GM13976 (cell line): Measurements from ENCODE around the gene SEMA6A.

Experiments
- DNase-seq: peaks from one replicate; pipeline ENCODE4 v3.0.0; 2012; ENCODE audit warnings: low spot score
- CTCF ChIP-seq: IDR thresholded peaks from 2 replicates; pipeline ENCODE4 v1.5.1; 2012; ENCODE audit warnings: borderline replicate concordance, mild to moderate bottlenecking; ENCODE audit not compliant: insufficient read depth; ENCODE audit errors: extremely low read depth, missing control alignments, control extremely low read depth
- in situ Hi-C: fragments of 300-500 bp; cut with MboI; formaldehyde crosslinking; loops from one replicate; pipeline ENCODE4 v1.12.0; 2022; ENCODE audit warnings: low sequenced_read_pairs, mixed read lengths, inconsistent platforms; ENCODE audit not compliant: unreplicated experiment

The SEMA6A gene

GRCh38 chr5:116464144-116464708 lies 110.4 kb downstream of the SEMA6A start:
- in situ Hi-C loops, result no loop called here
- DNase-seq, result no peak
- no peak for TF ChIP-seq CTCF

DNA sequence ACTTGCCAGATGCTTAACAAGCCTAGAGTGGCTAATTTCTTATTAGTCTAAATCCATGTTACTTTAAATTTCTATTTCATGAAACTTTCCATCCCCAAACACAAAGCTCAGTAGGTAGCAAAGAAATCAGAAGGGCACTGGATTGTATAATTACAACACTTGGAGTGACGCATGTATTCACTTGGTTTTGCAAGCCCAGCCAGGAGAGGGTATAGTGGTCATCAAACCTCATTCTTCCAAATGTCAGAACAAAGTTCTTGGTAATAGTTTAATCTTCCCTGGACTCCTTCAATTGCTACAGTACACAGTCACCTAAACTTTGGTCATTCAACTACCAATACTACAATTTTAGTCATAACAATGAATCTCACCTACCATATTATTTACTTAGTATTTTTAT lies 112.1 kb downstream of the SEMA6A start:
- in situ Hi-C loops, result no loop called here
- no peak for TF ChIP-seq CTCF
- no peak for DNase-seq

GRCh38 chr5:116459301-116459700 lies 115.3 kb downstream of the SEMA6A start:
- TF ChIP-seq CTCF, result no peak

DNA sequence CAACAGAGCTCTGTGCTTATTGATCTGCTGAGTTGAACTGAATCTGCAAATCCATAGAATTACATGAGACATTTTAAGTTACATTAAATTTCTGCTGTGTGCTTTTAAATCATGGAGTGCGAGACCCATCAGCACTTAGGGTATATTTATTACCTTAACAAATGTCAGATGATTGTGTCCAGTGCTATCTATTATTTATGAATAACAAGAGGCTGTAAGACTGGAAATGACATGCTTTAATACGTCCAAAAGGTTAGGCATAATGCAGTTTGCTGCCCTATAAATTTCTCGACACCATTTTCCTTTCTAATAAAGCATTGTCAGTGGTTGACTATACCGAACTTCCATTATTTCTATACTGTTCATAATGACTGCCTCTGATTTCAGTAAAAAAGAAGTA lies 117.6 kb downstream of the SEMA6A start:
- TF ChIP-seq CTCF, result no peak
- in situ Hi-C loops, result no loop called here
- DNase-seq, result no peak

More at GRCh38 chr5:116459301-116459700, 115.3 kb downstream of the SEMA6A start:
- DNase-seq, result no peak
- in situ Hi-C loops, result no loop called here

DNA sequence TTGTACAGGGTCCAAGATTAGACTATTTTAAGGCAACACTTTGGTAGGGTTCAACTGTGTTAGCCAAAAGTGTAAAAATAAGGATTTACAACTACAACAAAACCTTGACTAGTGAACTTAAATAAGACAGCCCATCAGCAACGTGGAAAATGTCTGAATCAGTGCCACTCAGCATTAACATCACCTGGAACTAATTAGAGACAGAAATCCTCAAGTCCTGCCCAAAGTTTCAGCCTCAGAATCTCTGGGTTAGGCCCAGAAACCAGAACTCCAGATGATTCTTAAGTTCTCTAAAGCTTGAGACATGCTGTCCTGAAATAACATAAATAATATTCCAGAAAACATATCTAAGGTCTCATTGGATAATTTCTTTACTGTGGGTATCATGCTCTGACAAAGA lies 118.6 kb downstream of the SEMA6A start:
- no peak for TF ChIP-seq CTCF
- DNase-seq, result no peak
- in situ Hi-C loops, result no loop called here

GRCh38 chr5:116455061-116455460 lies 119.6 kb downstream of the SEMA6A start:
- no peak for DNase-seq
- in situ Hi-C loops, result no loop called here
- TF ChIP-seq CTCF, result no peak
